ENCODE measurements around the gene TRIM42.

Gene TRIM42

DNA sequence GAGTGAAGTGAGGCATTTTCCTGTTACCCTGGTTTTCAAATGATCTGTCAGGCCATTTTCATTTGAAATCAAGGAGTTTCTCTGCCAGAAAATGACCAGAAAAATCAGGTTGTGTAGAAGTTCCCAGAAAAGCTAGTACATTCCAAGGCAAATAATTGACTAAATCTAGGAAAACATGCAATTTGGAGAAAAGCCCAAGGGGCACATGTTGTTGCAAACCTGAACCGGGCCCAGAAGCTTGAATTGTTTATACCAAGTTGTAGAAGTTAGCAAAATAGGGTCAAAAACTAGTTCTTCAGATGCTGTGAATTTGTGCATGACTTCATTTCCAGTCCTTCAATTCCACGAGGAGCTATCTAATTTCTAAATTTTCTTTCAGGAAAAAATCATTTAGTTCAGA is 31.0 kb downstream of the TRIM42 start:
- Histone ChIP-seq H3K4me3 (no peak overlapping the region), H3K27ac (no peak overlapping the region)
- TF ChIP-seq, protein P1, sequence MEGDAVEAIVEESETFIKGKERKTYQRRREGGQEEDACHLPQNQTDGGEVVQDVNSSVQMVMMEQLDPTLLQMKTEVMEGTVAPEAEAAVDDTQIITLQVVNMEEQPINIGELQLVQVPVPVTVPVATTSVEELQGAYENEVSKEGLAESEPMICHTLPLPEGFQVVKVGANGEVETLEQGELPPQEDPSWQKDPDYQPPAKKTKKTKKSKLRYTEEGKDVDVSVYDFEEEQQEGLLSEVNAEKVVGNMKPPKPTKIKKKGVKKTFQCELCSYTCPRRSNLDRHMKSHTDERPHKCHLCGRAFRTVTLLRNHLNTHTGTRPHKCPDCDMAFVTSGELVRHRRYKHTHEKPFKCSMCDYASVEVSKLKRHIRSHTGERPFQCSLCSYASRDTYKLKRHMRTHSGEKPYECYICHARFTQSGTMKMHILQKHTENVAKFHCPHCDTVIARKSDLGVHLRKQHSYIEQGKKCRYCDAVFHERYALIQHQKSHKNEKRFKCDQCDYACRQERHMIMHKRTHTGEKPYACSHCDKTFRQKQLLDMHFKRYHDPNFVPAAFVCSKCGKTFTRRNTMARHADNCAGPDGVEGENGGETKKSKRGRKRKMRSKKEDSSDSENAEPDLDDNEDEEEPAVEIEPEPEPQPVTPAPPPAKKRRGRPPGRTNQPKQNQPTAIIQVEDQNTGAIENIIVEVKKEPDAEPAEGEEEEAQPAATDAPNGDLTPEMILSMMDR (IDR thresholded peaks at IDR 0.05) = no peak
- DNase-seq (ENCODE audit: low spot score) = no peak

DNA sequence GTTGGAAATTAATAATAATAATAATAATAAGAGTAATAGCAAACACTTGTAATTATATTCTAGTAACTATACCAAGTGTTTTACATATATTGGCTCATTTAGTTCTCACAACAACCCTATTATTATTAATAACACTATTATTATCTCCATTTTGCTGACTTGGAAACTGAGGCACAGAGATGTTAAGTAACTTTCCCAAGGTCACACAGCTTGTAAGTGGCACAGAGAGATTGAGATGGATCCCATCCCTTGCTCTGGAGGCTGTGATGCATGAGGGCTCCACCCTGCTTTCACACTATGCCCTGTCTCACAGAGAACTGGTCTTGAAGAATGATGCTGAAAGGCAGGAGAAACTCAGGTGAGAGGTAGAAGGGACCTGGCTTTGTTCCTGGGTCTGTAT is 31.9 kb downstream of the TRIM42 start:
- Histone ChIP-seq H3K4me3 (no peak overlapping the region), H3K27ac (no peak overlapping the region)
- DNase-seq (ENCODE audit: low spot score) = no peak
- TF ChIP-seq, protein P1 (IDR thresholded peaks at IDR 0.05) = no peak

GRCh38 chr3:140710711-140711389 is 33.0 kb downstream of the TRIM42 start:
- TF ChIP-seq, protein P1 (IDR thresholded peaks at IDR 0.05) = no peak
- DNase-seq (ENCODE audit: low spot score) = no peak
- no peak overlapping the region for H3K27ac ChIP-seq
- no peak overlapping the region for H3K4me3 ChIP-seq

DNA sequence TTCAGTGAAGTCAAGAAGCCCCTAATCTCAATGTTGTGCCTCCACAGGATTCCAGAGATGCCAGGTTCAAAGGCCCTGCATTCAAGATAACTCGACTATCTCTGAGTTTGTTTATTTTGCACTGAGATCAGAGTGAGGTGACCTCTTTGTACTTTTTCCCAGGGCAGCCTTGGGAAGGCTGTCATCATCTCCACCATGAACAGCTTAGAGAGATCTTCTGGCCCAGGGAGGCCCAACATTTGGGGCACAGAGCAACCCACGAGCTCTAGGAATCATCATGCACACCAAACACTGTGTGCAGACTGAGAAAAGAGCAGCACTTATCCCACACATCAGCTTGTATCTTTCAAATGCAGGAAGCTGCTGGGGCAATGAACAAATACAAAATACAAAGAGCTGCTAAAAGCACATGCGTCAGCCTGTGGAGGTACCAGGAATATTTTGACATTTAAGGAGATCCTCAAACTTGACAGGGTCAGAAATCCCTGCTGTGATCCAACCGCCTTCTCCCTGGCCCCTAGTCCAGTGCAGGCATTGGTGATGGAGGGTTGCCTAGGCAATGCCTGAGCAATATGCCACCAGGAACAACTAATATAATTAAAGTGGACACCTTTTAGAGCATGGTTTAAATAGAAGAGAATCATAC is 33.6 kb downstream of the TRIM42 start:
- TF ChIP-seq, protein P1 (IDR thresholded peaks at IDR 0.05) = no peak
- DNase-seq (ENCODE audit: low spot score) = no peak
- Histone ChIP-seq H3K27ac (no peak overlapping the region), H3K4me3 (no peak overlapping the region)

DNA sequence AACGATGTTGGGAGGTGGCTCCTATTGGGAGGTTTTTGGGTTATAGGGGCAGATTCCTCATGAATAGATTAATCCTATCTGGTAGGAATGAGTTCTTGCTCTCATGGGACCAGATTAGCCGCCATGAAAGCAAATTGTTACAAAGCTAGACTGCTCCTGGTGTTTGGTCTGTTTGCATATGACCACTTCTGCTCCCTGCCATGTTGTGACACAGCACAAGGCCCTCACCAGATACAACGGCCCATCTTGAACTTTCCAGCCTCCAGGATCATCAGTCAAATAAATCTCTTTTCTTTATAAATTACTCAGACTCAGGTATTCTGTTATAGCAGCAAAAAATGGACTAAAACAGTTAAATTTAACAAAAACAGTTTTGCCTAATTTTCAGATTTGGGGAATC is 34.4 kb downstream of the TRIM42 start:
- TF ChIP-seq, protein P1 (IDR thresholded peaks at IDR 0.05) = no peak
- H3K27ac ChIP-seq = no peak overlapping the region
- no peak for DNase-seq (ENCODE audit: low spot score)
- H3K4me3 ChIP-seq = no peak overlapping the region

DNA sequence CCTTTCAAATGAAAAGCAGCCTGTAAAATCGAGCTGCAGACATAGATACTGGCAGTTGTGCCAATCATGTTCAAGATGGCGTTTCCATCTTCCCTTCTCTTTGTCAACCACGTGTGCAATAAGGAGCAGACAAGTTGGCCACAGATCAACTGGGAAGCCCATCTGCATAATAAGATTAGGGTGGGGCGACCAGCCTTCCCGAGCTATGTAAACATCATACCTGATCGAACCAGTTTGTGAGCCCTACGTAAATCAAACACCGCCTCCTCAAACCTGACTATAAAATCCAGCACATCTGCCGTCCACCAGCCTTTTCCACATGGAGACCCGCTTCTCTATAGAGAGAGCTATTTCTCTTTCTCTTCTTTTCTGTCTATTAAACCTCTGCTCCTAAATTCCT is 37.2 kb downstream of the TRIM42 start:
- TF ChIP-seq, protein P1 (IDR thresholded peaks at IDR 0.05) = no peak
- Histone ChIP-seq H3K4me3 (no peak overlapping the region), H3K27ac (no peak overlapping the region)
- no peak for DNase-seq (ENCODE audit: low spot score)

DNA sequence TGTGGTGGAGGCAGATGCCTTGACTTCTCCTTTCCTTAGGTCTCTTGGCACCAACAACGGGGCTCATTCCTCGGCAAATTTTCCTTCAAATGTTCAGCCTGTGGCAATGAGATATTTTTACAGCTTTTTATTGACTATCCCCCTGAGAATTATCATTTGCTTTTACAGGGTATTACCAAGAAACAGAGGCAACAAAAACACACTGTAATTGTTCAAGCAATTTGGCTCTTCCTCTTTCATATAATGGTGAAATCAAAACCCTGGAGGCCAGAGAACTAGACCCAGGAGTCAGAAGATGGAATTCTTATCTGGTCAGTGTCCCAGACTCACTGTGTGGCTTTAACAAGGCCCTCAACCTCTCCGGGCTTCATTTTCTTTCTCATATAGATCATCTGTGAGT is 40.1 kb downstream of the TRIM42 start:
- DNase-seq (ENCODE audit: low spot score) = no peak
- no peak overlapping the region for H3K4me3 ChIP-seq
- no peak overlapping the region for H3K27ac ChIP-seq
- TF ChIP-seq, protein P1 (IDR thresholded peaks at IDR 0.05) = no peak
